ENCODE data around the gene LRRC53.

LRRC53 gene

GRCh38 chr1:74452035-74452434 lies 60.4 kb downstream of the LRRC53 start:
- no peak for DNase-seq (ENCODE audit: low read depth in 1 of 2, low spot score in 1 of 2)

GRCh38 chr1:74437035-74437434 lies 75.4 kb downstream of the LRRC53 start:
- DNase-seq (ENCODE audit: low read depth in 1 of 2, low spot score in 1 of 2): no peak

GRCh38 chr1:74436078-74436477 lies 76.3 kb downstream of the LRRC53 start:
- DNase-seq (ENCODE audit: low read depth in 1 of 2, low spot score in 1 of 2): no peak

- no peak for DNase-seq (ENCODE audit: low read depth in 1 of 2, low spot score in 1 of 2)
Measured at GRCh38 chr1:74434321-74434720, 78.1 kb downstream of the LRRC53 start.

- DNase-seq (ENCODE audit: low read depth in 1 of 2, low spot score in 1 of 2): no peak
Measured at GRCh38 chr1:74432325-74432724, 80.1 kb downstream of the LRRC53 start.

GRCh38 chr1:74431531-74431930 lies 80.9 kb downstream of the LRRC53 start:
- no peak for DNase-seq (ENCODE audit: low read depth in 1 of 2, low spot score in 1 of 2)

- DNase-seq (ENCODE audit: low read depth in 1 of 2, low spot score in 1 of 2): no peak
Measured at GRCh38 chr1:74430342-74430934, 82.0 kb downstream of the LRRC53 start.

- no peak for DNase-seq (ENCODE audit: low read depth in 1 of 2, low spot score in 1 of 2)
Measured at GRCh38 chr1:74429580-74429979, 82.8 kb downstream of the LRRC53 start.

- DNase-seq (ENCODE audit: low read depth in 1 of 2, low spot score in 1 of 2): no peak
Measured at GRCh38 chr1:74427681-74428080, 84.7 kb downstream of the LRRC53 start.

- DNase-seq (ENCODE audit: low read depth in 1 of 2, low spot score in 1 of 2): no peak
Measured at GRCh38 chr1:74426208-74426937, 86.0 kb downstream of the LRRC53 start.

- no peak for DNase-seq (ENCODE audit: low read depth in 1 of 2, low spot score in 1 of 2)
Measured at GRCh38 chr1:74425676-74426075, 86.7 kb downstream of the LRRC53 start.

- DNase-seq (ENCODE audit: low read depth in 1 of 2, low spot score in 1 of 2): no peak
Measured at GRCh38 chr1:74423471-74423870, 88.9 kb downstream of the LRRC53 start.

- DNase-seq (ENCODE audit: low read depth in 1 of 2, low spot score in 1 of 2): no peak
Measured at GRCh38 chr1:74422421-74423292, 89.8 kb downstream of the LRRC53 start.

GRCh38 chr1:74420467-74420866 lies 91.9 kb downstream of the LRRC53 start:
- DNase-seq (ENCODE audit: low read depth in 1 of 2, low spot score in 1 of 2): no peak
